GM21619 (cell line): ENCODE data around the gene SUN3.
A peak's percentile ranks its signal among the peaks of the same experiment; 100 is the strongest.
"Not testable (repeated sequence)": the region's sequence is repeated elsewhere in the genome, so short reads cannot be mapped to it uniquely, and the experiment has no call there.

Experiments
- ATAC-seq: cut with Tn5 transposase; IDR thresholded peaks from one replicate; pipeline ENCODE4 v1.9.1; 2021; ENCODE audit not compliant: unreplicated experiment

Gene SUN3

GRCh38 chr7:48033922-48034321 lies 5.0 kb upstream of the SUN3 start:
- no peak for ATAC-seq

GRCh38 chr7:48031111-48031510 lies 2.2 kb upstream of the SUN3 start:
- ATAC-seq, result no peak

- no peak for ATAC-seq
These were observed 3.3 kb downstream of the SUN3 start for GRCh38 chr7:48025624-48026023.

- no peak for ATAC-seq
These were observed 11.2 kb downstream of the SUN3 start for GRCh38 chr7:48017674-48018073.

GRCh38 chr7:48016641-48017040 lies 12.3 kb downstream of the SUN3 start:
- no peak for ATAC-seq

- ATAC-seq, result no peak
These were observed 17.0 kb downstream of the SUN3 start for GRCh38 chr7:48011951-48012350.

- ATAC-seq, result no peak
These were observed 17.6 kb downstream of the SUN3 start for GRCh38 chr7:48011323-48011722.

- no peak for ATAC-seq
These were observed 19.0 kb downstream of the SUN3 start for GRCh38 chr7:48009954-48010353.

GRCh38 chr7:48009257-48009656 lies 19.6 kb downstream of the SUN3 start:
- no peak for ATAC-seq

GRCh38 chr7:48006866-48007265 lies 22.0 kb downstream of the SUN3 start:
- no peak for ATAC-seq

GRCh38 chr7:48004638-48005037 lies 24.3 kb downstream of the SUN3 start:
- no peak for ATAC-seq

GRCh38 chr7:48004032-48004431 lies 24.9 kb downstream of the SUN3 start:
- no peak for ATAC-seq

- ATAC-seq, result not testable (repeated sequence)
These were observed 28.7 kb downstream of the SUN3 start for GRCh38 chr7:48000164-48000563.

- no peak for ATAC-seq
These were observed 29.5 kb downstream of the SUN3 start for GRCh38 chr7:47999413-47999812.

GRCh38 chr7:47992446-47992845 lies 36.5 kb downstream of the SUN3 start:
- no peak for ATAC-seq

- peak; percentile 99 for ATAC-seq
These were observed 37.1 kb downstream of the SUN3 start for GRCh38 chr7:47991741-47992311.

GRCh38 chr7:47991270-47991669 lies 37.6 kb downstream of the SUN3 start:
- no peak for ATAC-seq

GRCh38 chr7:47990592-47990991 lies 38.3 kb downstream of the SUN3 start:
- ATAC-seq, result no peak

GRCh38 chr7:47989607-47990400 lies 39.1 kb downstream of the SUN3 start:
- ATAC-seq, result not testable (repeated sequence)

- no peak for ATAC-seq
These were observed 40.2 kb downstream of the SUN3 start for GRCh38 chr7:47988496-47989386.

GRCh38 chr7:47982610-47983009 lies 46.3 kb downstream of the SUN3 start:
- no peak for ATAC-seq

GRCh38 chr7:47980648-47981047 lies 48.3 kb downstream of the SUN3 start:
- not testable (repeated sequence) for ATAC-seq
